ENCODE data around the gene PTCD1.

GRCh38 chr7:99398891-99399445 lies 39.6 kb downstream of the PTCD1 start:
- TF ChIP-seq EZH2 (IDR thresholded peaks at IDR 0.05; ENCODE audit: insufficient read depth, poor library complexity, severe bottlenecking) (no peak), EZH2phosphoT487 (IDR thresholded peaks at IDR 0.05; ENCODE audit: insufficient read depth, low read depth) (no peak)

All from GM23248 (cell line).